Measurements from ENCODE around the gene OSBPL8.

GRCh38 chr12:76450690-76451089 lies 108.9 kb downstream of the OSBPL8 start:
- TF ChIP-seq CTCF (IDR thresholded peaks at IDR 0.05) (no peak), POLR2A (IDR thresholded peaks at IDR 0.05) (no peak)

Measured in Peyer's patch (tissue), 4 donors.